ENCODE results near the gene RAD18. TPM values are rescaled to one million over a fixed set of nuclear protein-coding genes. Genes with fewer than 3 reads are reported as not detected.

RAD18 gene
- total RNA-seq, 1 experiment from 2014 or later, result 13.8 TPM

GRCh38 chr3:8942115-8942514 is 21.2 kb downstream of the RAD18 start:
- Histone ChIP-seq H3K27ac (ENCODE audit: low read length) (no peak overlapping the region), H3K9me3 (ENCODE audit: control insufficient read depth, insufficient read depth, low read depth, low read length) (peaks cover 16% of the 10 kb centered on the region; the same call in 1 of the 2 replicates), H3K36me3 (ENCODE audit: control insufficient read depth, insufficient read depth, low read length) (no peaks in the 10 kb centered on the region; the same call in 1 of the 2 replicates), H3K27me3 (ENCODE audit: control insufficient read depth, insufficient read depth, low read length) (no peaks in the 10 kb centered on the region), H3K4me1 (ENCODE audit: control insufficient read depth, insufficient read depth, low read length) (peaks cover 10% of the 10 kb centered on the region), H3K4me3 (ENCODE audit: low read depth in 2 of 2, low read length in 2 of 2) (no peak overlapping the region)
- intact Hi-C loops (cut with micrococcal nuclease; ENCODE audit: unreplicated experiment) (no loop called here), in situ Hi-C loops (cut with HindIII; ENCODE audit: low pct_unique_long_range_greater_than_20kb, low sequenced_read_pairs) (no loop called here)
- BruUV-seq (replicated peaks), result no TSS peak
- ATAC-seq (no peak), DNase-seq (ENCODE audit: low read depth, low spot score) (no peak)
- TF ChIP-seq CTCF (IDR thresholded peaks at IDR 0.05) (no peak), SIN3A (IDR thresholded peaks at IDR 0.05; ENCODE audit: borderline replicate concordance, insufficient read depth, low read depth, low read length) (no peak), POLR2AphosphoS5 (IDR thresholded peaks at IDR 0.05; ENCODE audit: low read depth, low read length) (no peak), REST (IDR thresholded peaks at IDR 0.05; ENCODE audit: insufficient read depth in 1 of 2, low read depth in 2 of 2, low read length in 1 of 2) (no peak), TCF7L2 (IDR thresholded peaks at IDR 0.05; ENCODE audit: low read depth, low read length) (no peak)
- CTCF ChIA-PET, result no interaction called here
- POLR2A ChIA-PET, result no interaction called here

- DNase-seq (ENCODE audit: low read depth, low spot score), result no peak
- ChIA-PET POLR2A (no interaction called here), CTCF (interaction anchor here (0.6 kb wide), 1 partner anchor 459 kb away, joined by 12 read pairs; the partner anchor contains the start of gene SETD5)
- H3K9me3 ChIP-seq (ENCODE audit: control insufficient read depth, insufficient read depth, low read depth, low read length), result peaks cover 4% of the 10 kb centered on the region; the same call in 1 of the 2 replicates
- H3K27ac ChIP-seq (ENCODE audit: low read length), result peak overlapping the region; percentile 84
- ATAC-seq, result no peak
- H3K4me1 ChIP-seq (ENCODE audit: control insufficient read depth, insufficient read depth, low read length), result peaks cover 24% of the 10 kb centered on the region
- H3K4me3 ChIP-seq (ENCODE audit: low read depth in 2 of 2, low read length in 2 of 2), result no peak overlapping the region
- TF ChIP-seq REST (IDR thresholded peaks at IDR 0.05; ENCODE audit: insufficient read depth in 1 of 2, low read depth in 2 of 2, low read length in 1 of 2) (no peak), CTCF (IDR thresholded peaks at IDR 0.05) (peak; percentile 42; the same call in 1 of the 2 replicates)
- H3K27me3 ChIP-seq (ENCODE audit: control insufficient read depth, insufficient read depth, low read length), result no peaks in the 10 kb centered on the region
- intact Hi-C loops (cut with micrococcal nuclease; ENCODE audit: unreplicated experiment), result no loop called here
- no peaks in the 10 kb centered on the region; the same call in 1 of the 2 replicates for H3K36me3 ChIP-seq (ENCODE audit: control insufficient read depth, insufficient read depth, low read length)
- in situ Hi-C loops (cut with HindIII; ENCODE audit: low pct_unique_long_range_greater_than_20kb, low sequenced_read_pairs), result no loop called here
- no TSS peak for BruUV-seq (replicated peaks)
Observed at GRCh38 chr3:8938021-8938420, 25.3 kb downstream of the RAD18 start.

All from Panc1 (cell line).